C4-2B (cell line): ENCODE results near the gene GPBP1L1.
"Not testable (repeated sequence)": the region's sequence is repeated elsewhere in the genome, so short reads cannot be mapped to it uniquely, and the experiment has no call there.

Source experiments
- H3K27ac ChIP-seq: fragments of 450-650 bp; 2 replicates; pipeline ENCODE4 v1.5.1; 2017
- ZFX ChIP-seq: fragments of 450-650 bp; IDR thresholded peaks from 2 replicates; pipeline ENCODE4 v1.6.1; 2017
- TF ChIP-seq, protein P1 (sequence below): fragments of 450-650 bp; conservative IDR thresholded peaks from 2 replicates; pipeline ENCODE4 v1.5.1; 2017; ENCODE audit warnings: mild to moderate bottlenecking

GPBP1L1 gene

DNA sequence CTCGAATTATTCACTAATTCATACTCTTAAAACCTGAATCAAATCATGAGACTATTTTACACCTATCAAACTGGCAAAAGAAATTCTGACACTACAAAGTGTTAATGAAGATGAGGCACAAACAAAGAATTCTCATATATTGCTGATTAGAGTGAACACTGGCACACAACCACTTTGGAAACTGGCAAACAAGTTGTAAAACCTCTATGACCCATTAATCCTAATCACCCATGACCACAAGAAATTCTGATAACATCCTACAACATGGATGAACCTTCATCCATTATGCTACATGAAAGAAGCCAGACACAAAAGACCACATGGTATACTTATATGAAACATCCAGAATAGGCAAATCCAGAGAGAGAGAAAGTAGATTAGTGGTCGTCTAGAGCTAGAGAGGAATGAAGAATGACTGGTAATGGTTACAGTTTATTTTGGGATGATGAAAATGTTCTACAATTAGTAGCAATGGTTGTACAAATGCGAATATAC, 8.5 kb downstream of the GPBP1L1 start:
- no peak for TF ChIP-seq ZFX
- TF ChIP-seq, protein P1, sequence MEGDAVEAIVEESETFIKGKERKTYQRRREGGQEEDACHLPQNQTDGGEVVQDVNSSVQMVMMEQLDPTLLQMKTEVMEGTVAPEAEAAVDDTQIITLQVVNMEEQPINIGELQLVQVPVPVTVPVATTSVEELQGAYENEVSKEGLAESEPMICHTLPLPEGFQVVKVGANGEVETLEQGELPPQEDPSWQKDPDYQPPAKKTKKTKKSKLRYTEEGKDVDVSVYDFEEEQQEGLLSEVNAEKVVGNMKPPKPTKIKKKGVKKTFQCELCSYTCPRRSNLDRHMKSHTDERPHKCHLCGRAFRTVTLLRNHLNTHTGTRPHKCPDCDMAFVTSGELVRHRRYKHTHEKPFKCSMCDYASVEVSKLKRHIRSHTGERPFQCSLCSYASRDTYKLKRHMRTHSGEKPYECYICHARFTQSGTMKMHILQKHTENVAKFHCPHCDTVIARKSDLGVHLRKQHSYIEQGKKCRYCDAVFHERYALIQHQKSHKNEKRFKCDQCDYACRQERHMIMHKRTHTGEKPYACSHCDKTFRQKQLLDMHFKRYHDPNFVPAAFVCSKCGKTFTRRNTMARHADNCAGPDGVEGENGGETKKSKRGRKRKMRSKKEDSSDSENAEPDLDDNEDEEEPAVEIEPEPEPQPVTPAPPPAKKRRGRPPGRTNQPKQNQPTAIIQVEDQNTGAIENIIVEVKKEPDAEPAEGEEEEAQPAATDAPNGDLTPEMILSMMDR = no peak
- no peak overlapping the region for H3K27ac ChIP-seq

GRCh38 chr1:45676553-45676952, 9.8 kb downstream of the GPBP1L1 start:
- not testable (repeated sequence) for H3K27ac ChIP-seq

DNA sequence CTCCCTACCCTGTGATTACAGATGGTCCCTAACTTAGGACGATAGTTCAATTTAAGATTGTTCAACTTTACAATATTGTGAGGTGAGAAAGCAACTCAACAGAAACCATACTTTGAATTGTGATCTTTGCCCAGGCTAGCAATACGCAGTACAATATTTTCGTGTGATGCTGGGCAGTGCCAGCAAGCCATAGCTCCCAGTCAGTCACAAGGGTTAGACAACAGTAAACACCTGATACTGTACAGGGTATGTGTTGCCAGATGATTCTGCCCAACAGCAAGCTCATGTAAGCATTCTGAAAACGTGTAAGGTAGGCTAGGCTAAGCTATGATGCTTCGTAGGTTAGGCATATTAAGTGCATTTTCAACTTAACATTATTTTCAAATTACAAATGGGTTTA, 11.9 kb downstream of the GPBP1L1 start:
- no peak for TF ChIP-seq ZFX
- TF ChIP-seq, protein P1 = no peak

GRCh38 chr1:45673956-45674355, 12.4 kb downstream of the GPBP1L1 start:
- H3K27ac ChIP-seq = no peak overlapping the region
- TF ChIP-seq, protein P1 = no peak
- TF ChIP-seq ZFX = no peak

More for the DNA sequence above, 11.9 kb downstream of the GPBP1L1 start:
- no peak overlapping the region for H3K27ac ChIP-seq

GRCh38 chr1:45669859-45670655, 16.3 kb downstream of the GPBP1L1 start:
- no peak overlapping the region for H3K27ac ChIP-seq

DNA sequence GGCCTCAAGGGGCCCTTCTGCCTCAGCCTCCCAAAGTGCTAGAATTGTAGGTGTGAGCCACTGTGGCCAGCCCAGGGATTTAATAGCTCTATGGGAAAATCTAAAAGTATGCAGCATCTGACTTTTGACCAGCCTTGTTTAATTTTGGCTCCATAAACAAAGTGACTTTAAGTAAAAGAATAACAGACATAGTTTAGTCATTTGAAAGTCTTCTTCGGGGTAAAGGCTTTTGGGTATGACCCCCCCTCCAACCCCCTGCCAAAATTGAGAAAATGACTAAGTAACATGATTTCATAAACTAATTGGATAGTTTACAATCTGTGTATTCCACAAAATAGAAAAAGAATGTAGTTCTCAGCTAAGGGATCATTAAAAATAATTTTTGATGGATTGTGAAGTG, 17.0 kb downstream of the GPBP1L1 start:
- no peak for TF ChIP-seq ZFX
- TF ChIP-seq, protein P1 = no peak
- no peak overlapping the region for H3K27ac ChIP-seq

More at GRCh38 chr1:45669859-45670655, 16.3 kb downstream of the GPBP1L1 start:
- TF ChIP-seq, protein P1 = no peak
- no peak for TF ChIP-seq ZFX

GRCh38 chr1:45668526-45668925, 17.8 kb downstream of the GPBP1L1 start:
- no peak overlapping the region for H3K27ac ChIP-seq
- TF ChIP-seq, protein P1 = no peak
- TF ChIP-seq ZFX = no peak
